GM12878 (cell line): ENCODE results near the gene SPAG17. TPM values are rescaled to one million over a fixed set of nuclear protein-coding genes. Genes with fewer than 3 reads are reported as not detected.

ENCODE experiments used
- ATAC-seq: fragments of 200-7000 bp; cut with Tn5 transposase; 3 replicates; pipeline ENCODE4 v1.9.1; 2020; ENCODE audit warnings: mild to moderate bottlenecking, moderate library complexity
- BruUV-seq: library from RNA; stranded (reverse); fragments of 400-500 nt; replicated peaks from 2 replicates; lab custom pipeline; 2021; lab: Mats Ljungman, UMichigan
- CTCF ChIA-PET: fragments of 300-600 bp; sonication (Branson Sonifier 250); formaldehyde crosslinking; extraction: SDS; loops from one replicate; lab custom pipeline; 2021; ENCODE audit warnings: inconsistent platforms; lab: Yijun Ruan, JAX
- POLR2A ChIA-PET: fragments of 350-600 bp; formaldehyde crosslinking; extraction: SDS; loops from one replicate; lab custom pipeline; 2021; ENCODE audit warnings: inconsistent platforms; lab: Charles Lee
- RAD21 ChIA-PET: fragments of 300-600 bp; sonication (Branson Sonifier 250); formaldehyde crosslinking; loops from one replicate; lab custom pipeline; 2023; ENCODE audit warnings: antibody characterized with exemption; ENCODE audit not compliant: unreplicated experiment; lab: Charles Lee
- SMC1A ChIA-PET: fragments of 300-600 bp; sonication (Branson Sonifier 250); formaldehyde crosslinking; loops from one replicate; lab custom pipeline; 2023; ENCODE audit not compliant: unreplicated experiment, uncharacterized antibody; lab: Charles Lee
- DNase-seq: peaks from one replicate; pipeline ENCODE4 v3.0.0-alpha.2; 2011; ENCODE audit warnings: low read depth, low spot score
- FAIRE-seq: peaks from 3 replicates; lab custom pipeline; 2011; peaks lifted over from hg19 to GRCh38; lab: Jason Lieb, UNC
- H2AFZ ChIP-seq: 2 replicates; pipeline ENCODE4 v1.6.0; 2011; ENCODE audit warnings: low read depth, low read length, control low read depth; ENCODE audit not compliant: control insufficient read depth
- H3K27ac ChIP-seq: 2 replicates; pipeline ENCODE4 v1.5.1; 2011; ENCODE audit warnings: control low read depth; ENCODE audit not compliant: control insufficient read depth, insufficient read depth
- H3K27me3 ChIP-seq, 2 experiments: replicated peaks in 1 of 2; 2 replicates each; pipeline versions ENCODE4 v1.6.0 to v1.6.1; 2011; ENCODE audit warnings: low read length in 1 of 2; ENCODE audit not compliant: control insufficient read depth in 2 of 2, insufficient read depth in 2 of 2
- H3K36me3 ChIP-seq, 2 experiments: 2 replicates each; pipeline ENCODE4 v1.5.1; 2011; ENCODE audit warnings: low read length in 1 of 2; ENCODE audit not compliant: control insufficient read depth in 2 of 2, insufficient read depth in 2 of 2
- H3K4me1 ChIP-seq: 2 replicates; pipeline ENCODE4 v1.6.1; 2011; ENCODE audit warnings: mild to moderate bottlenecking, low read length, moderate library complexity, mixed read lengths; ENCODE audit not compliant: control insufficient read depth, insufficient read depth
- H3K4me2 ChIP-seq: 2 replicates; pipeline ENCODE4 v1.6.0; 2011; ENCODE audit warnings: control low read depth; ENCODE audit not compliant: control insufficient read depth, insufficient read depth
- H3K4me3 ChIP-seq: fragments of 200-600 bp; sonication (generic); 2 replicates; pipeline ENCODE4 v1.5.1; 2016
- H3K79me2 ChIP-seq: 2 replicates; pipeline ENCODE4 v1.6.0; 2011; ENCODE audit warnings: low read length; ENCODE audit not compliant: control insufficient read depth, insufficient read depth
- H3K9ac ChIP-seq: 2 replicates; pipeline ENCODE4 v1.8.0; 2011; ENCODE audit warnings: low read length, control low read depth, mixed read lengths; ENCODE audit not compliant: control insufficient read depth, insufficient read depth
- H3K9me3 ChIP-seq: replicated peaks from 3 replicates; pipeline ENCODE4 v1.5.1; 2011; ENCODE audit warnings: mild to moderate bottlenecking, low read length; ENCODE audit not compliant: control insufficient read depth, insufficient read depth
- H4K20me1 ChIP-seq: 2 replicates; pipeline ENCODE4 v1.6.0; 2011; ENCODE audit not compliant: control insufficient read depth, insufficient read depth
- ATF2 ChIP-seq: IDR thresholded peaks from 2 replicates; pipeline ENCODE4 v1.6.1; 2012; ENCODE audit warnings: low read length, inconsistent platforms
- EGR1 ChIP-seq, 2 experiments: IDR thresholded peaks; 1 replicate in 1 of 2; 2 replicates in 1 of 2; pipeline ENCODE4 v1.6.1; 2011 to 2012; ENCODE audit warnings: low read depth in 2 of 2, low read length in 2 of 2, borderline replicate concordance in 1 of 2, mild to moderate bottlenecking in 1 of 2, moderate library complexity in 1 of 2
- ELK1 ChIP-seq: IDR thresholded peaks from 2 replicates; pipeline ENCODE4 v1.6.1; 2012; ENCODE audit warnings: low read depth, low read length, improper control_type of control experiment
- FOS ChIP-seq: IDR thresholded peaks from 3 replicates; pipeline ENCODE4 v1.6.1; 2011; ENCODE audit warnings: borderline replicate concordance; ENCODE audit not compliant: insufficient read length; ENCODE audit errors: extremely low read depth
- IRF3 ChIP-seq: fragments of 450-650 bp; IDR thresholded peaks from 2 replicates; pipeline ENCODE4 v1.6.1; 2014; ENCODE audit warnings: mild to moderate bottlenecking
- KDM1A ChIP-seq: fragments of 200-600 bp; sonication (generic); IDR thresholded peaks from 2 replicates; pipeline ENCODE4 v1.6.1; 2016; ENCODE audit warnings: borderline replicate concordance
- NFIC ChIP-seq: IDR thresholded peaks from 2 replicates; pipeline ENCODE4 v1.6.1; 2012; ENCODE audit warnings: low read depth, mild to moderate bottlenecking, inconsistent platforms, low read length, moderate library complexity
- NFXL1 ChIP-seq: fragments of 450-650 bp; IDR thresholded peaks from 2 replicates; pipeline ENCODE4 v1.6.1; 2017; ENCODE audit warnings: antibody characterized with exemption, mild to moderate bottlenecking, borderline replicate concordance
- NR2C1 ChIP-seq: fragments of 450-650 bp; IDR thresholded peaks from 2 replicates; pipeline ENCODE4 v1.6.1; 2017; ENCODE audit warnings: antibody characterized with exemption, mild to moderate bottlenecking, moderate library complexity
- NRF1 ChIP-seq: conservative IDR thresholded peaks from 2 replicates; pipeline ENCODE4 v1.6.1; 2011; ENCODE audit warnings: mild to moderate bottlenecking, low read depth, low read length, improper control_type of control experiment
- RFX5 ChIP-seq: IDR thresholded peaks from 2 replicates; pipeline ENCODE4 v1.6.1; 2011; ENCODE audit warnings: low read depth, low read length, improper control_type of control experiment
- SIN3A ChIP-seq: IDR thresholded peaks from 2 replicates; pipeline ENCODE4 v1.6.1; 2012; ENCODE audit warnings: low read depth, low read length, improper control_type of control experiment
- SKIL ChIP-seq: fragments of 450-650 bp; IDR thresholded peaks from 2 replicates; pipeline ENCODE4 v1.6.1; 2017; ENCODE audit warnings: mild to moderate bottlenecking, low read depth, inconsistent platforms; ENCODE audit not compliant: poor library complexity, severe bottlenecking
- SUZ12 ChIP-seq: fragments of 200-600 bp; sonication (generic); IDR thresholded peaks from one replicate; pipeline ENCODE4 v1.6.1; 2018; ENCODE audit warnings: antibody characterized with exemption, mild to moderate bottlenecking; ENCODE audit not compliant: unreplicated experiment
- TARDBP ChIP-seq: IDR thresholded peaks from 2 replicates; pipeline ENCODE4 v1.6.1; 2016; ENCODE audit warnings: borderline replicate concordance
- ZBTB11 ChIP-seq: fragments of 450-650 bp; formaldehyde crosslinking; IDR thresholded peaks from 2 replicates; pipeline ENCODE4 v1.5.0; 2022; ENCODE audit warnings: mild to moderate bottlenecking, missing genetic modification characterization
- ZNF274 ChIP-seq: IDR thresholded peaks from one replicate; pipeline ENCODE4 v1.8.0; 2011; ENCODE audit not compliant: insufficient read length, insufficient read depth
- WGBS: methylation state at CpG from one replicate; pipeline ENCODE4 v1.1.6; 2016; ENCODE audit warnings: low lambda C conversion rate; ENCODE audit not compliant: insufficient replicate concordance, insufficient coverage; ENCODE audit errors: missing lambda C conversion rate; 5-methylcytosine and 5-hydroxymethylcytosine counted together
- in situ Hi-C: fragments of 300-500 bp; cut with MboI; formaldehyde crosslinking; loops from 9 replicates; pipeline ENCODE4 v1.14.3; 2018; ENCODE audit warnings: mixed read lengths
- intact Hi-C: fragments of 100-400 bp; cut with micrococcal nuclease; formaldehyde crosslinking; loops from one replicate; pipeline ENCODE4 v1.14.2; 2022; ENCODE audit not compliant: unreplicated experiment
- polyA plus RNA-seq, 11 experiments: library from polyadenylated mRNA; depleted of rRNA in 4 of 11; unstranded in 6 of 11; stranded (reverse) in 5 of 11; fragments of >200 nt; fragmentation: Nextera tagmentation in 4 of 11; fragmentation: Illumina TruSeq in 1 of 11; extraction: Ambion mirVana in 4 of 11; extraction: Trizol in 1 of 11; gene quantifications; 1 replicate in 1 of 11; 2 replicates in 10 of 11; pipeline versions ENCODE4 v1.2.1 to v1.2.3, GENCODE V29; 2011 to 2016; ENCODE audit warnings: inconsistent platforms in 2 of 11, missing spikeins in 2 of 11, low read depth in 1 of 11
- total RNA-seq, 4 experiments: library from RNA; depleted of rRNA in 3 of 4; stranded (reverse); fragments of >200 nt in 3 of 4; fragmentation: Illumina TruSeq in 1 of 4; extraction: Trizol in 1 of 4; gene quantifications; 2 replicates each; pipeline versions ENCODE4 v1.2.1 to v1.2.3, GENCODE V29; 2013 to 2021

SPAG17 gene
- total and polyA plus RNA-seq, 10 of the 15 experiments (the other 5 are each of a cell fraction or from before 2014, with no cell fraction given): 0.02 to 0.16 (median 0.03) TPM; not detected in 7

DNA sequence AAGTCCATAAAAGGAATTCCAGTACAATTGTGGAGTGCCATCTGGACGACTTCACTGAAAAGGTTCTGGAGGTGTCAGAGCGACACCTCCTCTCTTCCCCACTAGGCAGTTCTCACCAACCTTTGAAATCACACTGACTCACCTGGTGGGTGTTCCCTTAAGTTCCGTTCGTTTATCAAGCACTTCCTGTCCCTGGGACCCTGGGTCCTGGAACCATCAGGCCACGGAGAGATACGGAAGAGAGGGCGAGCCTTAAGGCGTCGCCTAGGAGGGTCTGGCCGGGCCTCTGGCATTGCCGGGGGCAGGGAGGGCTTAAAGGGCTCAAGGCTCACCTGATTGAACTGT lies 317 bp downstream of the SPAG17 start:
- ChIA-PET RAD21 (no interaction called here), SMC1A (no interaction called here), POLR2A (no interaction called here), CTCF (no interaction called here)
- intact Hi-C loops: no loop called here
- H3K4me2 ChIP-seq: no peak overlapping the region
- H3K4me1 ChIP-seq: no peaks in the 10 kb centered on the region
- H3K4me3 ChIP-seq: no peak overlapping the region
- H3K79me2 ChIP-seq: no peaks in the 10 kb centered on the region
- FAIRE-seq (no peak), DNase-seq (no peak), ATAC-seq (no peak)
- no peaks in the 10 kb centered on the region for H3K36me3 ChIP-seq
- in situ Hi-C loops: no loop called here
- no peak overlapping the region for H2AFZ ChIP-seq
- H3K9ac ChIP-seq: no peak overlapping the region
- no peaks in the 10 kb centered on the region for H4K20me1 ChIP-seq
- no peaks in the 10 kb centered on the region for H3K27me3 ChIP-seq
- no TSS peak for BruUV-seq
- no peaks in the 10 kb centered on the region for H3K9me3 ChIP-seq
- no peak overlapping the region for H3K27ac ChIP-seq
- WGBS: 35% methylated on average over 11 of the region's 11 CpGs
- TF ChIP-seq KDM1A: no peak
- TF ChIP-seq NFXL1: no peak
- no peak for TF ChIP-seq EGR1 (IDR thresholded peaks at IDR 0.05; ENCODE audit: borderline replicate concordance in 1 of 2, low read depth in 2 of 2, low read length in 2 of 2)
- TF ChIP-seq FOS: no peak
- TF ChIP-seq NR2C1: no peak
- TF ChIP-seq ELK1: no peak
- TF ChIP-seq ZBTB11 (CRISPR knock-in tag): no peak
- TF ChIP-seq IRF3: no peak
- no peak for TF ChIP-seq ZNF274
- TF ChIP-seq SIN3A: no peak
- no peak for TF ChIP-seq ATF2
- TF ChIP-seq SKIL: no peak
- no peak for TF ChIP-seq RFX5
- TF ChIP-seq TARDBP: no peak
- no peak for TF ChIP-seq SUZ12
- TF ChIP-seq NRF1: no peak
- TF ChIP-seq NFIC: no peak
